OCI-LY7 (cell line): ENCODE results near the gene HEY2. TPM values are rescaled to one million over a fixed set of nuclear protein-coding genes. Genes with fewer than 3 reads are reported as not detected.
A peak's percentile ranks its signal among the peaks of the same experiment; 100 is the strongest.

Source experiments
- BruUV-seq: library from RNA; stranded (reverse); fragments of 400-500 nt; replicated peaks from 2 replicates; lab custom pipeline; 2021; lab: Mats Ljungman, UMichigan
- CTCF ChIA-PET: fragments of 300-600 bp; sonication (Branson Sonifier 250); formaldehyde crosslinking; loops from one replicate; lab custom pipeline; 2022; ENCODE audit warnings: antibody characterized with exemption; ENCODE audit not compliant: unreplicated experiment; lab: Charles Lee
- POLR2A ChIA-PET: fragments of 300-600 bp; sonication (Branson Sonifier 250); formaldehyde crosslinking; loops from one replicate; lab custom pipeline; 2022; ENCODE audit warnings: antibody characterized with exemption; lab: Charles Lee
- DNase-seq: peaks from one replicate; pipeline ENCODE4 v3.0.0-alpha.2; 2015; ENCODE audit warnings: low spot score
- H2AFZ ChIP-seq: fragments of 200-600 bp; sonication (generic), shearing (Covaris generic); 2 replicates; pipeline ENCODE4 v1.6.1; 2014; ENCODE audit warnings: mild to moderate bottlenecking, antibody characterized with exemption, low read length, moderate library complexity
- H3K27ac ChIP-seq: fragments of 200-600 bp; sonication (generic); 2 replicates; pipeline ENCODE4 v1.5.1; 2014; ENCODE audit warnings: mixed run types, low read depth, mild to moderate bottlenecking, moderate library complexity, low read length, inconsistent platforms; ENCODE audit not compliant: poor library complexity, severe bottlenecking
- H3K36me3 ChIP-seq: fragments of 200-600 bp; sonication (generic); 2 replicates; pipeline ENCODE4 v1.6.1; 2014; ENCODE audit warnings: mild to moderate bottlenecking, antibody characterized with exemption, low read length, moderate library complexity, mixed read lengths; ENCODE audit not compliant: insufficient read depth
- H3K4me1 ChIP-seq: fragments of 200-600 bp; sonication (generic); 2 replicates; pipeline ENCODE4 v1.5.1; 2014; ENCODE audit warnings: mild to moderate bottlenecking, low read length; ENCODE audit not compliant: insufficient read depth, poor library complexity, severe bottlenecking
- H3K4me2 ChIP-seq: fragments of 200-600 bp; sonication (generic); 2 replicates; pipeline ENCODE4 v1.6.1; 2014; ENCODE audit warnings: mild to moderate bottlenecking, low read length
- H3K4me3 ChIP-seq: fragments of 200-600 bp; sonication (generic); 2 replicates; pipeline ENCODE4 v1.5.1; 2014; ENCODE audit warnings: mild to moderate bottlenecking, low read depth, low read length; ENCODE audit not compliant: poor library complexity, severe bottlenecking
- H3K79me2 ChIP-seq: fragments of 200-600 bp; sonication (generic); 2 replicates; pipeline ENCODE4 v1.6.1; 2016; ENCODE audit warnings: low read depth, mild to moderate bottlenecking, low read length, moderate library complexity, mixed read lengths; ENCODE audit not compliant: insufficient read depth
- H3K9me2 ChIP-seq: fragments of 200-600 bp; sonication (generic); 2 replicates; pipeline ENCODE4 v1.6.1; 2016; ENCODE audit warnings: mild to moderate bottlenecking, low read length, mixed read lengths; ENCODE audit not compliant: insufficient read depth
- H3K9me3 ChIP-seq: fragments of 200-600 bp; sonication (generic); 2 replicates; pipeline ENCODE4 v1.6.1; 2014; ENCODE audit warnings: mild to moderate bottlenecking, mixed run types, low read length, mixed read lengths
- H4K20me1 ChIP-seq: fragments of 200-600 bp; sonication (generic); 2 replicates; pipeline ENCODE4 v1.6.1; 2014; ENCODE audit warnings: mild to moderate bottlenecking, antibody characterized with exemption, low read length, moderate library complexity, mixed read lengths; ENCODE audit not compliant: insufficient read depth
- CTCF ChIP-seq: fragments of 200-600 bp; sonication (generic); conservative IDR thresholded peaks from 2 replicates; pipeline ENCODE4 v1.5.1; 2014; ENCODE audit warnings: mild to moderate bottlenecking, antibody characterized with exemption, low read length, moderate library complexity, mixed read lengths
- EZH2phosphoT487 ChIP-seq: fragments of 200-600 bp; sonication (generic); IDR thresholded peaks from 2 replicates; pipeline ENCODE4 v1.6.1; 2018; ENCODE audit warnings: low read depth, borderline replicate concordance, mild to moderate bottlenecking, mixed run types, antibody characterized with exemption, low read length, moderate library complexity, mixed read lengths
- intact Hi-C: fragments of 100-400 bp; cut with micrococcal nuclease; formaldehyde crosslinking; loops from one replicate; pipeline ENCODE4 v1.10.0; 2022; ENCODE audit not compliant: unreplicated experiment
- total RNA-seq, 2 experiments: library from RNA; depleted of rRNA in 1 of 2; stranded (reverse); fragments of >200 nt in 1 of 2; shearing (Covaris generic) in 1 of 2; gene quantifications; 2 replicates each; pipeline ENCODE4 v1.2.3, GENCODE V29; 2014 to 2022

HEY2 gene
- total RNA-seq, 2 experiments from 2014 or later: 0.32 to 1.3 TPM

- no peak overlapping the region for H3K4me3 ChIP-seq
- H3K4me1 ChIP-seq: peaks cover 33% of the 10 kb centered on the region
- ChIA-PET CTCF (no interaction called here), POLR2A (interaction anchor here (0.6 to 1.7 kb wide), 8 partner anchors 8 to 406 kb away, joined by 3 to 6 read pairs (median 4); no protein-coding TSS in a partner anchor)
- no peaks in the 10 kb centered on the region for H3K9me3 ChIP-seq
- no peaks in the 10 kb centered on the region for H3K79me2 ChIP-seq
- H3K27ac ChIP-seq: no peak overlapping the region
- TF ChIP-seq EZH2phosphoT487 (no peak), CTCF (no peak)
- no peaks in the 10 kb centered on the region for H4K20me1 ChIP-seq
- no peaks in the 10 kb centered on the region for H3K9me2 ChIP-seq
- H2AFZ ChIP-seq: no peak overlapping the region
- H3K36me3 ChIP-seq: no peaks in the 10 kb centered on the region
- no peak for DNase-seq
- BruUV-seq: no TSS peak
- H3K4me2 ChIP-seq: no peak overlapping the region
- intact Hi-C loops: loop anchor here (1.0 to 5.0 kb wide), 2 partner anchors 240 to 438 kb away; no protein-coding TSS in a partner anchor
These were observed 3.3 kb downstream of the HEY2 start for GRCh38 chr6:125752773-125753172.

- no peaks in the 10 kb centered on the region for H3K79me2 ChIP-seq
- H4K20me1 ChIP-seq: no peaks in the 10 kb centered on the region
- H2AFZ ChIP-seq: no peak overlapping the region
- H3K9me3 ChIP-seq: no peaks in the 10 kb centered on the region
- H3K9me2 ChIP-seq: no peaks in the 10 kb centered on the region
- H3K27ac ChIP-seq: no peak overlapping the region
- peaks cover 27% of the 10 kb centered on the region for H3K4me1 ChIP-seq
- POLR2A ChIA-PET: interaction anchor here (0.6 to 1.4 kb wide), 9 partner anchors 8 to 424 kb away, joined by 3 read pairs; no protein-coding TSS in a partner anchor
- CTCF ChIA-PET: interaction anchor here (0.9 kb wide), 1 partner anchor 438 kb away, joined by 3 read pairs; no protein-coding TSS in a partner anchor
- peak; percentile 87 for TF ChIP-seq CTCF
- TF ChIP-seq EZH2phosphoT487: no peak
- DNase-seq: peak; percentile 41
- intact Hi-C loops: loop anchor here (1.0 to 5.0 kb wide), 2 partner anchors 241 to 439 kb away; no protein-coding TSS in a partner anchor
- no peak overlapping the region for H3K4me2 ChIP-seq
- BruUV-seq: no TSS peak
- H3K4me3 ChIP-seq: no peak overlapping the region
- H3K36me3 ChIP-seq: no peaks in the 10 kb centered on the region
These were observed 3.9 kb downstream of the HEY2 start for GRCh38 chr6:125753218-125753936.

GRCh38 chr6:125753937-125754259 lies 4.5 kb downstream of the HEY2 start:
- BruUV-seq: no TSS peak
- Histone ChIP-seq H3K4me2 (no peak overlapping the region), H2AFZ (no peak overlapping the region), H3K9me2 (no peaks in the 10 kb centered on the region), H3K4me1 (peaks cover 22% of the 10 kb centered on the region), H4K20me1 (no peaks in the 10 kb centered on the region), H3K79me2 (no peaks in the 10 kb centered on the region), H3K9me3 (no peaks in the 10 kb centered on the region), H3K4me3 (no peak overlapping the region), H3K36me3 (no peaks in the 10 kb centered on the region), H3K27ac (no peak overlapping the region)
- DNase-seq: no peak
- intact Hi-C loops: loop anchor here (1.0 to 5.0 kb wide), 2 partner anchors 242 to 440 kb away; no protein-coding TSS in a partner anchor
- POLR2A ChIA-PET: interaction anchor here (0.6 to 1.4 kb wide), 5 partner anchors 8 to 424 kb away, joined by 3 read pairs; no protein-coding TSS in a partner anchor
- CTCF ChIA-PET: interaction anchor here (0.9 kb wide), 1 partner anchor 438 kb away, joined by 3 read pairs; no protein-coding TSS in a partner anchor
- TF ChIP-seq EZH2phosphoT487 (no peak), CTCF (peak; percentile 59; the same call in 1 of the 2 replicates)
